ENCODE results near the gene RAB41. TPM values are rescaled to one million over a fixed set of nuclear protein-coding genes. Genes with fewer than 3 reads are reported as not detected.
"Not testable (repeated sequence)": the region's sequence is repeated elsewhere in the genome, so short reads cannot be mapped to it uniquely, and the experiment has no call there.

Gene RAB41
- total RNA-seq, 1 experiment from 2014 or later = not detected

GRCh38 chrX:70313503-70313902 is 31.5 kb downstream of the RAB41 start:
- Histone ChIP-seq H3K4me3 (ENCODE audit: low read depth in 2 of 2, low read length in 2 of 2) (no peak overlapping the region), H3K27me3 (ENCODE audit: control insufficient read depth, insufficient read depth, low read length) (no peaks in the 10 kb centered on the region), H3K27ac (ENCODE audit: low read length) (no peak overlapping the region), H3K4me1 (ENCODE audit: control insufficient read depth, insufficient read depth, low read length) (no peaks in the 10 kb centered on the region), H3K9me3 (ENCODE audit: control insufficient read depth, insufficient read depth, low read depth, low read length) (no peaks in the 10 kb centered on the region), H3K36me3 (ENCODE audit: control insufficient read depth, insufficient read depth, low read length) (peaks cover 10% of the 10 kb centered on the region; the same call in 1 of the 2 replicates)
- intact Hi-C loops (cut with micrococcal nuclease; ENCODE audit: unreplicated experiment) (no loop called here), in situ Hi-C loops (cut with HindIII; ENCODE audit: low pct_unique_long_range_greater_than_20kb, low sequenced_read_pairs) (no loop called here)
- ATAC-seq (no peak), DNase-seq (ENCODE audit: low read depth, low spot score) (no peak)
- ChIA-PET POLR2A (no interaction called here), CTCF (no interaction called here)
- BruUV-seq (replicated peaks) = no TSS peak
- no peak for TF ChIP-seq SIN3A (IDR thresholded peaks at IDR 0.05; ENCODE audit: borderline replicate concordance, insufficient read depth, low read depth, low read length)
- TF ChIP-seq POLR2AphosphoS5 (IDR thresholded peaks at IDR 0.05; ENCODE audit: low read depth, low read length) = no peak
- no peak for TF ChIP-seq REST (IDR thresholded peaks at IDR 0.05; ENCODE audit: insufficient read depth in 1 of 2, low read depth in 2 of 2, low read length in 1 of 2)
- TF ChIP-seq TCF7L2 (IDR thresholded peaks at IDR 0.05; ENCODE audit: low read depth, low read length) = no peak
- no peak for TF ChIP-seq CTCF (IDR thresholded peaks at IDR 0.05)

DNA sequence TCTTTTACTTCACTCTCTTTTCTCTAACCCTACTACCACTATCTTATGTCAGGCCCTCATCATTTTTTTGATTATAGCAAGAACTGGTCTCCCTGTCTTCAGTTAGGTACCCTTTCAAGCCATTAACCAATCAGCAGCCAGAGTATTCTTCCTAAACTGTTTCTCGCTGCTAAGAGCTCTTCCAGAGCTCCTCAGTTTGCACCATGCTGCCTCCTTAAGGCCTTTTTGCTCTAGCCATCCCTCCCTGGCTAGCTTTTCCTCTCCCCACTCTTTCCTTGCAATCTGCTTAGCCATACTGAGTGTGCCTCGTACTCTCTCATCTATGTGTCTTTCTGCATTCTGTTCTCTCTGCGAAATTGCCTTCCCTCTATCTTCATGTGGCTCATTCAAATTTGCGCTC is 40.8 kb downstream of the RAB41 start:
- Histone ChIP-seq H3K4me3 (ENCODE audit: low read depth in 2 of 2, low read length in 2 of 2) (no peak overlapping the region), H3K9me3 (ENCODE audit: control insufficient read depth, insufficient read depth, low read depth, low read length) (no peaks in the 10 kb centered on the region), H3K4me1 (ENCODE audit: control insufficient read depth, insufficient read depth, low read length) (no peaks in the 10 kb centered on the region), H3K27ac (ENCODE audit: low read length) (no peak overlapping the region), H3K27me3 (ENCODE audit: control insufficient read depth, insufficient read depth, low read length) (no peaks in the 10 kb centered on the region), H3K36me3 (ENCODE audit: control insufficient read depth, insufficient read depth, low read length) (no peaks in the 10 kb centered on the region; the same call in 1 of the 2 replicates)
- ChIA-PET CTCF (no interaction called here), POLR2A (no interaction called here)
- ATAC-seq (no peak), DNase-seq (ENCODE audit: low read depth, low spot score) (no peak)
- TF ChIP-seq TCF7L2 (IDR thresholded peaks at IDR 0.05; ENCODE audit: low read depth, low read length) (no peak), REST (IDR thresholded peaks at IDR 0.05; ENCODE audit: insufficient read depth in 1 of 2, low read depth in 2 of 2, low read length in 1 of 2) (no peak), CTCF (IDR thresholded peaks at IDR 0.05) (no peak), POLR2AphosphoS5 (IDR thresholded peaks at IDR 0.05; ENCODE audit: low read depth, low read length) (no peak), SIN3A (IDR thresholded peaks at IDR 0.05; ENCODE audit: borderline replicate concordance, insufficient read depth, low read depth, low read length) (no peak)
- BruUV-seq (replicated peaks) = no TSS peak
- intact Hi-C loops (cut with micrococcal nuclease; ENCODE audit: unreplicated experiment) = no loop called here
- in situ Hi-C loops (cut with HindIII; ENCODE audit: low pct_unique_long_range_greater_than_20kb, low sequenced_read_pairs) = no loop called here

DNA sequence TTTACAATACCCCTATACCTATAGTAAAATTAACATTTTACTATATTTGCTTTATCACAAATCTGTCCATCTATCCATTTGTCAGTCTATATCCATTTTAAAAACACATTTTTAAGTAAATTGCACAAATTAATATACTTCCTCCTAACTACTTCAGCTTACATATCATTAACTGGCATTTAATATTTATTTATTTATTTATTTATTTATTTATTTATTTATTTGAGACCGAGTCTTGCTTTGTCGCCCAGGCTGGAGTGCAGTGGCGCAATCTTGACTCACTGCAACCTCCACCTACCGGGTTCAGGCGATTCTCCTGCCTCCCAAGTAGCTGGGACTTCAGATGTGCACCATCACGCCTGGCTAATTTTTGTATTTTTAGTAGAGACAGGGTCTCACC is 41.7 kb downstream of the RAB41 start:
- intact Hi-C loops (cut with micrococcal nuclease; ENCODE audit: unreplicated experiment); in situ Hi-C loops (cut with HindIII; ENCODE audit: low pct_unique_long_range_greater_than_20kb, low sequenced_read_pairs); BruUV-seq (replicated peaks); H3K4me1 ChIP-seq (ENCODE audit: control insufficient read depth, insufficient read depth, low read length); H3K36me3 ChIP-seq (ENCODE audit: control insufficient read depth, insufficient read depth, low read length); DNase-seq (ENCODE audit: low read depth, low spot score); H3K9me3 ChIP-seq (ENCODE audit: control insufficient read depth, insufficient read depth, low read depth, low read length); H3K27me3 ChIP-seq (ENCODE audit: control insufficient read depth, insufficient read depth, low read length); CTCF ChIA-PET; H3K27ac ChIP-seq (ENCODE audit: low read length); ATAC-seq; POLR2A ChIA-PET; H3K4me3 ChIP-seq (ENCODE audit: low read depth in 2 of 2, low read length in 2 of 2): not testable (repeated sequence)

Data from Panc1 (cell line).